WTC11 (cell line): Measurements from ENCODE around the gene NHERF2. TPM values are rescaled to one million over a fixed set of nuclear protein-coding genes. Genes with fewer than 3 reads are reported as not detected.

ENCODE experiments used
- total RNA-seq: library from RNA; stranded (reverse); gene quantifications from 3 replicates; pipeline ENCODE4 v1.2.3, GENCODE V29; 2021

NHERF2 gene
- total RNA-seq, 1 experiment from 2014 or later = 31.1 TPM

Other genes starting within 250 kb of the NHERF2 start
- 27.2 to 32.8 TPM (median 28.4 TPM) in 3 replicates for gene SPSB3, start 244.3 kb upstream of the NHERF2 start, total RNA-seq
- gene NUBP2, start 243.9 kb upstream of the NHERF2 start, total RNA-seq = 76.4 to 89.2 TPM (median 77.6 TPM) in 3 replicates
- not detected in 3 replicates for gene IGFALS, start 233.2 kb upstream of the NHERF2 start, total RNA-seq
- 36.0 to 43.1 TPM (median 38.2 TPM) in 3 replicates for gene HAGH, start 200.1 kb upstream of the NHERF2 start, total RNA-seq
- 14.3 to 19.5 TPM (median 19.4 TPM) in 3 replicates for gene FAHD1, start 199.7 kb upstream of the NHERF2 start, total RNA-seq
- gene MEIOB, start 154.7 kb upstream of the NHERF2 start, total RNA-seq = 1.4 to 3.9 TPM (median 3.3 TPM) in 3 replicates
- 0.41 to 1.0 TPM (median 0.50 TPM) in 3 replicates for gene HS3ST6, start 108.5 kb upstream of the NHERF2 start, total RNA-seq
- gene MSRB1, start 83.7 kb upstream of the NHERF2 start, total RNA-seq = 26.4 to 29.8 TPM (median 28.3 TPM) in 3 replicates
- gene RPL3L, start 72.2 kb upstream of the NHERF2 start, total RNA-seq = 0.77 to 1.1 TPM (median 0.96 TPM) in 3 replicates
- gene NDUFB10, start 67.4 kb upstream of the NHERF2 start, total RNA-seq = 200 to 228 TPM (median 205 TPM) in 3 replicates
- 4,395 to 4,767 TPM (median 4,632 TPM) in 3 replicates for gene RPS2, start 62.1 kb upstream of the NHERF2 start, total RNA-seq
- 0.31 TPM in 1 of 3 replicates, not detected in the others for gene RNF151, start 60.0 kb upstream of the NHERF2 start, total RNA-seq
- gene TBL3, start 54.8 kb upstream of the NHERF2 start, total RNA-seq = 67.6 to 73.4 TPM (median 71.3 TPM) in 3 replicates
- 5.7 to 7.7 TPM (median 6.9 TPM) in 3 replicates for gene NOXO1, start 45.4 kb upstream of the NHERF2 start, total RNA-seq
- 56.0 to 58.5 TPM (median 57.0 TPM) in 3 replicates for gene GFER, start 42.7 kb upstream of the NHERF2 start, total RNA-seq
- gene SYNGR3, start 36.9 kb upstream of the NHERF2 start, total RNA-seq = 41.5 to 53.5 TPM (median 51.2 TPM) in 3 replicates
- gene ZNF598, start 17.1 kb upstream of the NHERF2 start, total RNA-seq = 53.9 to 66.4 TPM (median 55.5 TPM) in 3 replicates
- gene NPW, start 7.1 kb upstream of the NHERF2 start, total RNA-seq = 15.2 to 28.6 TPM (median 22.0 TPM) in 3 replicates
- gene NTHL1, start 20.9 kb downstream of the NHERF2 start, total RNA-seq = 90.5 to 93.4 TPM (median 93.3 TPM) in 3 replicates
- 103 to 134 TPM (median 117 TPM) in 3 replicates for gene TSC2, start 21.1 kb downstream of the NHERF2 start, total RNA-seq
- 96.8 to 102 TPM (median 98.9 TPM) in 3 replicates for gene PKD1, start 109.0 kb downstream of the NHERF2 start, total RNA-seq
- gene RAB26, start 121.7 kb downstream of the NHERF2 start, total RNA-seq = 6.2 to 7.3 TPM (median 6.9 TPM) in 3 replicates
- gene TRAF7, start 128.9 kb downstream of the NHERF2 start, total RNA-seq = 148 to 159 TPM (median 152 TPM) in 3 replicates
- 9.4 to 15.7 TPM (median 11.3 TPM) in 3 replicates for gene CASKIN1, start 169.7 kb downstream of the NHERF2 start, total RNA-seq
- 71.6 to 76.1 TPM (median 75.9 TPM) in 3 replicates for gene MLST8, start 178.6 kb downstream of the NHERF2 start, total RNA-seq
- 12.5 to 15.2 TPM (median 13.6 TPM) in 3 replicates for gene BRICD5, start 184.0 kb downstream of the NHERF2 start, total RNA-seq
- 38.4 to 40.1 TPM (median 39.5 TPM) in 3 replicates for gene PGP, start 187.9 kb downstream of the NHERF2 start, total RNA-seq
- 27.2 to 34.4 TPM (median 27.8 TPM) in 3 replicates for gene E4F1, start 196.7 kb downstream of the NHERF2 start, total RNA-seq
- gene DNASE1L2, start 209.5 kb downstream of the NHERF2 start, total RNA-seq = 0.66 to 1.1 TPM (median 1.0 TPM) in 3 replicates
- 100 to 110 TPM (median 106 TPM) in 3 replicates for gene ECI1, start 224.7 kb downstream of the NHERF2 start, total RNA-seq
- gene RNPS1, start 241.2 kb downstream of the NHERF2 start, total RNA-seq = 331 to 333 TPM (median 333 TPM) in 3 replicates